HL-60 (cell line): Measurements from ENCODE around the gene ADCY1.

Source experiments
- DNase-seq, 2 experiments: peaks; one replicate each; pipeline ENCODE4 v3.0.0-alpha.2; 2010 to 2020; ENCODE audit warnings: low read depth in 1 of 2, low spot score in 1 of 2
- H3K27ac ChIP-seq: fragments of 250-450 bp; sonication (Bioruptor Pico); replicated peaks from 2 replicates; pipeline ENCODE4 v1.5.1; 2020; ENCODE audit warnings: mild to moderate bottlenecking, moderate library complexity
- H3K27me3 ChIP-seq: fragments of 250-450 bp; sonication (Bioruptor Pico); 2 replicates; pipeline ENCODE4 v1.5.1; 2021; ENCODE audit warnings: mild to moderate bottlenecking, moderate library complexity; ENCODE audit not compliant: insufficient read depth, poor library complexity, severe bottlenecking
- H3K4me3 ChIP-seq: replicated peaks from 2 replicates; pipeline ENCODE4 v1.5.1; 2011; ENCODE audit warnings: mild to moderate bottlenecking, control low read depth, low read length; ENCODE audit not compliant: insufficient read depth
- CTCF ChIP-seq: IDR thresholded peaks from one replicate; pipeline ENCODE4 v1.5.1; 2011; ENCODE audit warnings: low read length, control low read depth, inconsistent platforms; ENCODE audit not compliant: insufficient read depth
- GABPA ChIP-seq: IDR thresholded peaks from 2 replicates; pipeline ENCODE4 v1.6.1; 2012; ENCODE audit warnings: low read depth
- POLR2AphosphoS5 ChIP-seq: IDR thresholded peaks from 2 replicates; pipeline ENCODE4 v1.6.1; 2012; ENCODE audit warnings: low read depth
- SPI1 ChIP-seq: IDR thresholded peaks from 2 replicates; pipeline ENCODE4 v1.6.1; 2012; ENCODE audit warnings: low read depth, mild to moderate bottlenecking, borderline replicate concordance
- TF ChIP-seq, protein P1 (sequence below): IDR thresholded peaks from 2 replicates; pipeline ENCODE4 v1.6.1; 2012; ENCODE audit warnings: low read depth; ENCODE audit not compliant: insufficient replicate concordance

The ADCY1 gene

GRCh38 chr7:45563941-45564461, 10.2 kb upstream of the ADCY1 start:
- Histone ChIP-seq H3K27me3 (no peaks in the 10 kb centered on the region), H3K27ac (no peak overlapping the region), H3K4me3 (no peak overlapping the region)
- DNase-seq: no peak
- TF ChIP-seq SPI1: no peak

GRCh38 chr7:45564485-45564884, 9.7 kb upstream of the ADCY1 start:
- Histone ChIP-seq H3K27ac (no peak overlapping the region), H3K27me3 (no peaks in the 10 kb centered on the region), H3K4me3 (no peak overlapping the region)
- no peak for TF ChIP-seq CTCF
- no peak for DNase-seq

- Histone ChIP-seq H3K27ac (no peak overlapping the region), H3K27me3 (no peaks in the 10 kb centered on the region), H3K4me3 (no peak overlapping the region)
- TF ChIP-seq, protein P1, sequence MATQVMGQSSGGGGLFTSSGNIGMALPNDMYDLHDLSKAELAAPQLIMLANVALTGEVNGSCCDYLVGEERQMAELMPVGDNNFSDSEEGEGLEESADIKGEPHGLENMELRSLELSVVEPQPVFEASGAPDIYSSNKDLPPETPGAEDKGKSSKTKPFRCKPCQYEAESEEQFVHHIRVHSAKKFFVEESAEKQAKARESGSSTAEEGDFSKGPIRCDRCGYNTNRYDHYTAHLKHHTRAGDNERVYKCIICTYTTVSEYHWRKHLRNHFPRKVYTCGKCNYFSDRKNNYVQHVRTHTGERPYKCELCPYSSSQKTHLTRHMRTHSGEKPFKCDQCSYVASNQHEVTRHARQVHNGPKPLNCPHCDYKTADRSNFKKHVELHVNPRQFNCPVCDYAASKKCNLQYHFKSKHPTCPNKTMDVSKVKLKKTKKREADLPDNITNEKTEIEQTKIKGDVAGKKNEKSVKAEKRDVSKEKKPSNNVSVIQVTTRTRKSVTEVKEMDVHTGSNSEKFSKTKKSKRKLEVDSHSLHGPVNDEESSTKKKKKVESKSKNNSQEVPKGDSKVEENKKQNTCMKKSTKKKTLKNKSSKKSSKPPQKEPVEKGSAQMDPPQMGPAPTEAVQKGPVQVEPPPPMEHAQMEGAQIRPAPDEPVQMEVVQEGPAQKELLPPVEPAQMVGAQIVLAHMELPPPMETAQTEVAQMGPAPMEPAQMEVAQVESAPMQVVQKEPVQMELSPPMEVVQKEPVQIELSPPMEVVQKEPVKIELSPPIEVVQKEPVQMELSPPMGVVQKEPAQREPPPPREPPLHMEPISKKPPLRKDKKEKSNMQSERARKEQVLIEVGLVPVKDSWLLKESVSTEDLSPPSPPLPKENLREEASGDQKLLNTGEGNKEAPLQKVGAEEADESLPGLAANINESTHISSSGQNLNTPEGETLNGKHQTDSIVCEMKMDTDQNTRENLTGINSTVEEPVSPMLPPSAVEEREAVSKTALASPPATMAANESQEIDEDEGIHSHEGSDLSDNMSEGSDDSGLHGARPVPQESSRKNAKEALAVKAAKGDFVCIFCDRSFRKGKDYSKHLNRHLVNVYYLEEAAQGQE: no peak
- TF ChIP-seq CTCF: no peak
- no peak for TF ChIP-seq GABPA
- no peak for TF ChIP-seq SPI1
- no peak for DNase-seq
Observed at GRCh38 chr7:45564886-45565455, 9.2 kb upstream of the ADCY1 start.

GRCh38 chr7:45566386-45566785, 7.8 kb upstream of the ADCY1 start:
- no peak overlapping the region for H3K4me3 ChIP-seq
- DNase-seq: no peak
- H3K27me3 ChIP-seq: no peaks in the 10 kb centered on the region
- no peak for TF ChIP-seq CTCF
- no peak for TF ChIP-seq SPI1
- TF ChIP-seq POLR2AphosphoS5: no peak
- TF ChIP-seq GABPA: no peak
- TF ChIP-seq, protein P1: no peak
- no peak overlapping the region for H3K27ac ChIP-seq
